Non-pigmented ciliary epithelial cell (primary cell): ENCODE data around the gene ARHGAP6.

Experiments used
- DNase-seq: peaks from one replicate; pipeline ENCODE4 v3.0.0-alpha.2; 2010; ENCODE audit warnings: low read depth

Gene ARHGAP6

GRCh38 chrX:11460347-11460746 is 205.4 kb downstream of the ARHGAP6 start:
- DNase-seq, result no peak

GRCh38 chrX:11458170-11458569 is 207.6 kb downstream of the ARHGAP6 start:
- no peak for DNase-seq

- no peak for DNase-seq
These were observed 214.6 kb downstream of the ARHGAP6 start for GRCh38 chrX:11451151-11451550.

GRCh38 chrX:11450354-11450753 is 215.4 kb downstream of the ARHGAP6 start:
- DNase-seq, result no peak

GRCh38 chrX:11449613-11450012 is 216.1 kb downstream of the ARHGAP6 start:
- no peak for DNase-seq

GRCh38 chrX:11447418-11447817 is 218.3 kb downstream of the ARHGAP6 start:
- no peak for DNase-seq

- DNase-seq, result no peak
These were observed 218.8 kb downstream of the ARHGAP6 start for GRCh38 chrX:11446949-11447348.

GRCh38 chrX:11446336-11446735 is 219.4 kb downstream of the ARHGAP6 start:
- no peak for DNase-seq

- DNase-seq, result no peak
These were observed 220.2 kb downstream of the ARHGAP6 start for GRCh38 chrX:11445540-11445939.

- DNase-seq, result no peak
These were observed 221.7 kb downstream of the ARHGAP6 start for GRCh38 chrX:11444052-11444451.

- DNase-seq, result no peak
These were observed 225.9 kb downstream of the ARHGAP6 start for GRCh38 chrX:11439846-11440245.

- no peak for DNase-seq
These were observed 227.0 kb downstream of the ARHGAP6 start for GRCh38 chrX:11438767-11439166.

GRCh38 chrX:11438380-11438723 is 227.4 kb downstream of the ARHGAP6 start:
- DNase-seq, result no peak

- DNase-seq, result no peak
These were observed 227.9 kb downstream of the ARHGAP6 start for GRCh38 chrX:11437642-11438379.

GRCh38 chrX:11435568-11435967 is 230.2 kb downstream of the ARHGAP6 start:
- no peak for DNase-seq

- no peak for DNase-seq
These were observed 231.1 kb downstream of the ARHGAP6 start for GRCh38 chrX:11434607-11435006.

- no peak for DNase-seq
These were observed 233.9 kb downstream of the ARHGAP6 start for GRCh38 chrX:11431786-11432185.

- DNase-seq, result no peak
These were observed 235.4 kb downstream of the ARHGAP6 start for GRCh38 chrX:11430271-11430670.

- no peak for DNase-seq
These were observed 236.1 kb downstream of the ARHGAP6 start for GRCh38 chrX:11429538-11430085.

- DNase-seq, result no peak
These were observed 238.2 kb downstream of the ARHGAP6 start for GRCh38 chrX:11427453-11428071.

- DNase-seq, result no peak
These were observed 238.8 kb downstream of the ARHGAP6 start for GRCh38 chrX:11426712-11427452.

GRCh38 chrX:11424903-11425674 is 240.6 kb downstream of the ARHGAP6 start:
- no peak for DNase-seq
